Measurements from ENCODE around the gene APOE. TPM values are rescaled to one million over a fixed set of nuclear protein-coding genes. Genes with fewer than 3 reads are reported as not detected.

Gene APOE
- total RNA-seq, 2 donors from 2014 or later: 36.3 to 78.9 TPM

GRCh38 chr19:44931541-44931940, 25.9 kb downstream of the APOE start:
- no peak overlapping the region for H3K9ac ChIP-seq (ENCODE audit: low read depth in 2 of 2, low read length in 2 of 2)

GRCh38 chr19:44939668-44940067, 34.1 kb downstream of the APOE start:
- Histone ChIP-seq H3K36me3 (no peaks in the 10 kb centered on the region), H3K4me1 (no peaks in the 10 kb centered on the region), H3K4me3 (no peak overlapping the region), H3K27me3 (no peaks in the 10 kb centered on the region), H3K9ac (ENCODE audit: low read depth in 2 of 2, low read length in 2 of 2) (no peak overlapping the region), H3K27ac (no peak overlapping the region), H3K9me3 (no peaks in the 10 kb centered on the region)
- no peak for DNase-seq
- intact Hi-C loops (cut with DNase I): no loop called here
- TF ChIP-seq CTCF (IDR thresholded peaks at IDR 0.05): no peak

More at GRCh38 chr19:44931541-44931940, 25.9 kb downstream of the APOE start:
- Histone ChIP-seq H3K4me3 (no peak overlapping the region), H3K27ac (no peak overlapping the region), H3K36me3 (no peaks in the 10 kb centered on the region), H3K27me3 (no peaks in the 10 kb centered on the region), H3K9me3 (no peaks in the 10 kb centered on the region), H3K4me1 (no peaks in the 10 kb centered on the region)
- intact Hi-C loops (cut with DNase I): no loop called here
- no peak for TF ChIP-seq CTCF (IDR thresholded peaks at IDR 0.05)
- no peak for DNase-seq

GRCh38 chr19:44942067-44942571, 36.5 kb downstream of the APOE start, which contains the start of gene APOC4:
APOC4 (plus strand) TSS chr19:44942237; CDS start chr19:44942278, 41 bp downstream.
- Histone ChIP-seq H3K9me3 (no peaks in the 10 kb centered on the region), H3K27me3 (no peaks in the 10 kb centered on the region), H3K27ac (no peak within 1 kb of the TSS), H3K36me3 (no peaks in the 10 kb centered on the region), H3K9ac (ENCODE audit: low read depth in 2 of 2, low read length in 2 of 2) (peak within 1 kb of the TSS in 1 of 2 donors; percentile 12), H3K4me3 (no peak within 1 kb of the TSS), H3K4me1 (no peaks in the 10 kb centered on the region)
- no peak for TF ChIP-seq CTCF (IDR thresholded peaks at IDR 0.05)
- intact Hi-C loops (cut with DNase I): no loop called here
- no peak for DNase-seq

GRCh38 chr19:44943801-44944249, 38.2 kb downstream of the APOE start:
- Histone ChIP-seq H3K4me3 (no peak overlapping the region), H3K36me3 (no peaks in the 10 kb centered on the region), H3K9me3 (no peaks in the 10 kb centered on the region), H3K27ac (no peak overlapping the region), H3K9ac (ENCODE audit: low read depth in 2 of 2, low read length in 2 of 2) (no peak overlapping the region), H3K4me1 (no peaks in the 10 kb centered on the region), H3K27me3 (no peaks in the 10 kb centered on the region)
- DNase-seq: peak; percentile 48
- intact Hi-C loops (cut with DNase I): no loop called here
- TF ChIP-seq CTCF (IDR thresholded peaks at IDR 0.05): no peak

- Histone ChIP-seq H3K4me1 (no peaks in the 10 kb centered on the region), H3K4me3 (no peak overlapping the region), H3K36me3 (no peaks in the 10 kb centered on the region), H3K27me3 (no peaks in the 10 kb centered on the region), H3K27ac (no peak overlapping the region), H3K9me3 (no peaks in the 10 kb centered on the region), H3K9ac (ENCODE audit: low read depth in 2 of 2, low read length in 2 of 2) (no peak overlapping the region)
- no peak for DNase-seq
- no peak for TF ChIP-seq CTCF (IDR thresholded peaks at IDR 0.05)
- intact Hi-C loops (cut with DNase I): no loop called here
Measured at GRCh38 chr19:44947041-44947581, 41.5 kb downstream of the APOE start.

All from colonic mucosa (tissue), 4 donors.